GM18951 (cell line): ENCODE results near the gene XPO5.

ENCODE experiments used
- POLR2A ChIP-seq: IDR thresholded peaks from 4 replicates; pipeline ENCODE4 v1.6.1; 2011; ENCODE audit warnings: mild to moderate bottlenecking; ENCODE audit not compliant: insufficient read length, insufficient read depth; ENCODE audit errors: extremely low read depth
- in situ Hi-C: fragments of 300-500 bp; cut with MboI; formaldehyde crosslinking; loops from one replicate; pipeline ENCODE4 v1.12.0; 2022; ENCODE audit warnings: low sequenced_read_pairs, mixed read lengths, inconsistent platforms; ENCODE audit not compliant: unreplicated experiment

The XPO5 gene

DNA sequence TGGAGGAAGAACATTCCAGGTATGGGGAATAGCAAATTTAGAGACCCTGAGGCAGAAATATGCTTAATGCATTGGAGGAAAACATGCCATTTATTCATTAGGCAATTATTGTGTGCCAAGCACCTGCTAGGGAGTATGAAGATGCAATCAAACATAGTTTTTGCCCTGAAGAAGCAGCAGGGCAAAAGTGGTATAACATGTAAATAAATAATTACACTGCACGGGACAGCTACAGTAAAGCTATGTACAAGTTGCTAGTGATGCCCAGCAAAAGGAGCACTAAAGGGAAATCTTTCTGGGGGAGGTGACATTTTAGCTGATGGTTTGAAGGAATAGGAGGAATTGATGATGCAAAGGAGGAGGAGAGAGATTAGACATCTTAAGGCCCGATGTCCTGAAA is 99.1 kb downstream of the XPO5 start:
- in situ Hi-C loops, result no loop called here
- no peak for TF ChIP-seq POLR2A

DNA sequence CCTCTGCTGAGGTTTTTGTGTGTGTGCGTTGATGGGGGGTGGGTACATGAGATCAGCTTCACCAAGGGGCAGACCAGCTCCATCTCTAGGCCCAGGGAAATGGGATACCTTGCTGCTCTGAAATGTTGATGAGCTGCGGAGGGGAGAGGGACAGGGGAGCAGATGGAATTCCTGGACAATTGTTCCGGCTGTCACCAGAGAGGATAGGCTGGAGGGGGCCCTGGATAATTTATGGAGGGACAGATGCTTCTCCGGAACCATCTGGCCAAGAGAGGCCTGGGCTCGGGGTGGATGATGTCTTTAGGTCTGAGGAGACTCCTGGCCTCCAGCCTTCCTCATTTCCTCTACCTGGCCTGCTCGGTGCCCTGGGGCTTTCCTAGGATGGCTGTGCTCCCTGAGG is 100.3 kb downstream of the XPO5 start:
- in situ Hi-C loops, result no loop called here
- TF ChIP-seq POLR2A, result no peak

DNA sequence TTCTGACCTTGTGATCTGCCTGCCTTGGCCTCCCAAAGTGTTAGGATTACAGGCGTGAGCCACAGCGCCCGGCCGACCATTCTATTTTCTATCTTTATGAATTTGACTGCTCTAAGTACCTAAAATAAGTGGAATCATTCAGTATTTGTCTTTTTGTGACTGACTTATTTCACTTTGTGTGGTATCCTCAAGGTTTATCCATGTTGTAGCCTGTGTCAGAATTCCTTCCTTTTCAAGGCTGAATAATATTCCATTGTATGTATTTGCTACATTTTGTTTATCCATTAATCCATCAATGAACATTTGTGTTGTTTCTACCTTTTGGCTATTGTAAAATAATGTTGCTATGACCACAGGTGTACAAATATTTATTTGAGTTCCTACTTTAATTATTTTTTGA is 103.3 kb downstream of the XPO5 start:
- in situ Hi-C loops, result no loop called here
- no peak for TF ChIP-seq POLR2A
